Fibroblast of villous mesenchyme (primary cell): ENCODE data around the gene CDH20. TPM values are rescaled to one million over a fixed set of nuclear protein-coding genes. Genes with fewer than 3 reads are reported as not detected.

Source experiments
- DNase-seq: peaks from one replicate; pipeline ENCODE4 v3.0.0-alpha.2; 2010; ENCODE audit warnings: low read depth
- H3K4me3 ChIP-seq: 2 replicates; pipeline ENCODE4 v1.5.1; 2011; ENCODE audit warnings: low read depth, mild to moderate bottlenecking, low read length
- CTCF ChIP-seq: IDR thresholded peaks from 2 replicates; pipeline ENCODE4 v1.5.1; 2012; ENCODE audit warnings: low read depth, mild to moderate bottlenecking, low read length; ENCODE audit not compliant: insufficient read depth
- total RNA-seq: library from RNA; depleted of rRNA; stranded (reverse); fragments of >200 nt; gene quantifications from 2 replicates; pipeline ENCODE4 v1.2.3, GENCODE V29; 2012

The CDH20 gene
- total RNA-seq, 1 donor: under 0.01 TPM

- no peak overlapping the region for H3K4me3 ChIP-seq
- TF ChIP-seq CTCF: no peak
- DNase-seq: no peak
Observed at GRCh38 chr18:61497422-61497821, 164.2 kb downstream of the CDH20 start.

- no peak overlapping the region for H3K4me3 ChIP-seq
- TF ChIP-seq CTCF: peak; percentile 74
- peak; percentile 57 for DNase-seq
Observed at GRCh38 chr18:61502472-61502871, 169.2 kb downstream of the CDH20 start.

- no peak for DNase-seq
- no peak for TF ChIP-seq CTCF
- H3K4me3 ChIP-seq: no peak overlapping the region
Observed at GRCh38 chr18:61503688-61504087, 170.5 kb downstream of the CDH20 start.

- TF ChIP-seq CTCF: no peak
- DNase-seq: no peak
- no peak overlapping the region for H3K4me3 ChIP-seq
Observed at GRCh38 chr18:61528961-61529360, 195.7 kb downstream of the CDH20 start.

- DNase-seq: no peak
- no peak overlapping the region for H3K4me3 ChIP-seq
- TF ChIP-seq CTCF: no peak
Observed at GRCh38 chr18:61530681-61531080, 197.5 kb downstream of the CDH20 start.

GRCh38 chr18:61531182-61531581 lies 198.0 kb downstream of the CDH20 start:
- no peak overlapping the region for H3K4me3 ChIP-seq
- DNase-seq: no peak
- no peak for TF ChIP-seq CTCF

GRCh38 chr18:61531891-61532290 lies 198.7 kb downstream of the CDH20 start:
- H3K4me3 ChIP-seq: no peak overlapping the region
- TF ChIP-seq CTCF: no peak
- no peak for DNase-seq
